DND-41 (cell line): Measurements from ENCODE around the gene STIMATE.

ENCODE experiments used
- CTCF ChIP-seq: IDR thresholded peaks from 2 replicates; pipeline ENCODE4 v1.5.1; 2012; ENCODE audit warnings: borderline replicate concordance, low read length, moderate library complexity, mild to moderate bottlenecking; ENCODE audit not compliant: poor library complexity, severe bottlenecking; ENCODE audit errors: extremely low read depth
- EZH2 ChIP-seq: IDR thresholded peaks from 3 replicates; pipeline ENCODE4 v1.6.1; 2012; ENCODE audit warnings: borderline replicate concordance, low read depth, mild to moderate bottlenecking, moderate library complexity, low read length, inconsistent platforms; ENCODE audit not compliant: severe bottlenecking

- TF ChIP-seq CTCF (no peak), EZH2 (no peak)
Observed at GRCh38 chr3:52788890-52789745, 108.2 kb downstream of the STIMATE start.
